GM19239 (cell line): Measurements from ENCODE around the gene ATN1.
A peak's percentile ranks its signal among the peaks of the same experiment; 100 is the strongest.

Source experiments
- DNase-seq: peaks from one replicate; pipeline ENCODE4 v3.0.0; 2011; ENCODE audit warnings: low spot score; ENCODE audit not compliant: insufficient read length
- FAIRE-seq: peaks from 2 replicates; lab custom pipeline; 2011; peaks lifted over from hg19 to GRCh38; lab: Jason Lieb, UNC

The ATN1 gene

DNA sequence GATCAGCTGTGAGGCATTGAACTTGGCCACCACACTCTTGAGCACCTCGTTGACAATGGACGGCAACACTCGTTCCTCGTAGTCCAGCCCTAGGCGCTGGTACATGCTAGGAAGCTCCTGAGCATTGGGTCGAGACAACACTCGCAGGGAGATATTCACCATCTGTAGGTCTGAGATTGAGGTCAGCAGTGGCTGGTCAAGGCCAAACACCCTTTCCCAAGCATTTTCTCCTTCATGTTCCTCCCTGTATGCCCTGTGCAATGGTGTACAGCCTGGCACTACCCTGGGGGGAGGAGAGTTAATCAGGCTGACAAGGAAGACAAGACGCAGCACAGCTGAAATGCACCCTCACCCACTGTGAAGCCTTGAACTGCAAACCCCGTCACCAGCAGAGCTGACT, 40.7 kb downstream of the ATN1 start:
- no peak for FAIRE-seq
- no peak for DNase-seq

DNA sequence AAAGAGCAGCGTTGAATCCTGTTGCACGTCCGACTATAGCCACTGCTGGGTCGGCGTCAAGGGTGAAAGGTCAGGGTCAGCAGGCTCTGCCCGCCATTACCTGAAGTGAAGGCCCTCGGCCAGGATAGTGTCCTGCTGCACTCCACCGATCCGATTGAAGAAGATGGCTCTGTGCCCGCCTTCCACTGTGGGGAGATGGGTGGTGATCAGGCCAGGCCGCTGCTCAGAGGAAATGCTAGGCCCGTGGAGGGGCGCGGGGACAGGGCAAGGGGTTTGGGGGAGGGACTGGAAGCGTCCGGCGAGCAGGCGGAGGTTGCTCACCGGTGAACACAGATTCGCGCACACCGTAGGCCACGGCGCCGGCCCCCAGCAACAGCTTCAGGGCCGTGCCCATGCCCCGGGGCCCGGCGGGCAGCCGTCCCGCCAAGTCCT, 42.4 kb downstream of the ATN1 start:
- FAIRE-seq (no peak), DNase-seq (no peak)

DNA sequence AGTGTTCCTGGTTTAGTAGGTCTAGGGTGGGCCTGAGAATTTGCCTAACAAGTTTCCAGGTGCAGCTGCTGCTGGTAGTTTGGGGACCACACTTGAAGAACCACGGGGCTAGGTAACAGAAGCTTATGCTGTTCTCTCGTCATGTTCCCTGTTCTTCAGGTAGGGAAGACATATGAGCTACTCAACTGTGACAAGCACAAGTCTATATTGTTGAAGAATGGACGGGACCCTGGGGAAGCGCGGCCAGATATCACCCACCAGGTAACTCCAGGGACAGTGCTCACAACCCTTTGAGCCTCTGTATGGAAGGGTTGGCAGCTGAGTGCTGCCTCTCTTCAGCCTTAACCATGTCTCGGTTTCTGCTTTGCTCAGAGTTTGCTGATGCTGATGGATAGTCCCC, 46.4 kb downstream of the ATN1 start:
- no peak for FAIRE-seq
- no peak for DNase-seq

DNA sequence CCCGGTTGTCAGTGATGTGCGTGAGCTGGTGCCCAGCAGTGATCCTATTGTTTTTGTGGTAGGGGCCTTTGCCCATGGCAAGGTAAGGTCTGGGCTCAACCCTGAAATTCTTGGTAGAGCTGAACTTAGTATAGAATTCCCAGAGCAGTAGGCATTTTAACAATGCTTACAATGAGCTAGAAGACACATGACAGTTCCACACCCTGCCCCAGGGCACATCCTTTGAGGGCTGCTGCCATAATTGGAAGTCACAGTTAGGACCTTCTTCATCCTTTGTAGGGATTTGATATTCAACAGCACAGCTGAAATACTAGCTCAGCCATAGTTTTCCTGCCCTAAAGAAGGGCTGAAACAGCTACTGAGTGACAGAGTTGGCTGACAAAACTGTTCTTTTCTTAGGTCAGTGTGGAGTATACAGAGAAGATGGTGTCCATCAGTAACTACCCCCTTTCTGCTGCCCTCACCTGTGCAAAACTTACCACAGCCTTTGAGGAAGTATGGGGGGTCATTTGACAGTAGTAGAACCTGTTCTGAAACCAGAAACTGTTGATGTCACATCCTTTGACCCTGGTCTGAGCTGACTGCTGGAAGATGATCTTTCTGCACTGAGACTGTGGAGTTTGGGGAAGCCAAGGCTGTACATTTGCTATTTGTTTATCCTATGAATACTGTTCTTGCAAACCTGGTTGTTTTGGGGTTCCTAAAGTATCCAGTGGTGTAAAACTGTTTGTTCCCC, 47.7 kb downstream of the ATN1 start:
- peak; percentile 37 for FAIRE-seq
- no peak for DNase-seq

DNA sequence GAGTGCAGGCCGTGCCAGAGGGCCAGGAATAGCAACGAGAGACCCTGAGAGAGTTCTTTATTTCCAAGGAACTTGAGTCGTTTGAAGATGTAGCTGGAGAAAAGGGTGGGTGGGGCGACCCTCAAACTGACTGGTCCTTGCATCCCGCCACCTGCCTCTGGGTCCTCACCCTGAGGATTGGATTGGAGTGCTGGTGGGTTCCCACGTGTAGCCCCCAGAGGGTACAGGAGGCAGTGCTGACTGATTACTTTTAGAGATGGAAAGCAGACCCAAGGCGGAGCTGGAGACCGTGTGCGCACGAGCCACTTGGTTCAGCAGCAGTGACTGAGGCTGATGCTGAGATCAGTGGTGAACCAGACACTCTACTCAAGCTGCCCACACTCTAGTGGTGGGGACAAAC, 49.9 kb downstream of the ATN1 start:
- FAIRE-seq: no peak

DNA sequence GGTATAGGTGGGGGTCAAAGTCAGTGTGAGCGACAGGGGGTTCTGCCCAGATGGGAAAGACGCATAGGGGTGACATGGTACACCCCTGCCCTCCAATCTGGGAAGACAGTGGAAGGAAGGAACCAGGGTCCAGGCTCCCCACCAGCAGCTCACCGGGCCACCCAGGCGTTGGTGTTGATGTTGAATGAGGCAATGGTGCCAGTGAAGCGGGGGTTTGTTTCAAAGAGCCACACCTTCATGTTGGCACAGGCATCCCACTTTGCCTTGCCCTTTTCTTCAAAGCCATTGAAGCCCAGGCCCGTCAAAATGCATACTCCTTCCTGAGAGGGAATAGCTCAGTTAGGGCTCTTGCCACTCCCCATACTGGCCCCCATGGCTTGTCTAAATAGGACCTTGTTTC, 50.4 kb downstream of the ATN1 start:
- no peak for DNase-seq

More for the DNA sequence above, 49.9 kb downstream of the ATN1 start:
- DNase-seq: no peak

DNA sequence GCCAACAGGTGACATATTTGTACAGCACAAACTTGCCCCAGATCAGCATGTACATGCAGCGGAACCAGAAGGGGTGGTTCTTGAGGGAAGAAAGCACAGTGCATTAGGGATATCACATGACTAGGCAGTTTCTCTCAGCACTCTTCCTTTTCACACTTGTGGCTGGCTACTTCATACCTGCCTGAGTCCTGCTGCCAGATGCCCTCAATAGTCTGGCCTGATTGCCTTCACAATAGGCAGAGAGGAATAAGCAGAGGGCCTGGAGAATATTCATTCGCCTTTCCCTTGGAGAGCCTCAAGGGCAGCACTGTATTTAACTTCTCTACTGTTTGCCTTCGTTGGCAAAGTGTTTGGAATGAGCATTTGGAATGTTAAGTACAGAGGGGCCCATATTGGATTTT, 50.9 kb downstream of the ATN1 start:
- no peak for DNase-seq

More for the DNA sequence above, 50.4 kb downstream of the ATN1 start:
- no peak for FAIRE-seq

DNA sequence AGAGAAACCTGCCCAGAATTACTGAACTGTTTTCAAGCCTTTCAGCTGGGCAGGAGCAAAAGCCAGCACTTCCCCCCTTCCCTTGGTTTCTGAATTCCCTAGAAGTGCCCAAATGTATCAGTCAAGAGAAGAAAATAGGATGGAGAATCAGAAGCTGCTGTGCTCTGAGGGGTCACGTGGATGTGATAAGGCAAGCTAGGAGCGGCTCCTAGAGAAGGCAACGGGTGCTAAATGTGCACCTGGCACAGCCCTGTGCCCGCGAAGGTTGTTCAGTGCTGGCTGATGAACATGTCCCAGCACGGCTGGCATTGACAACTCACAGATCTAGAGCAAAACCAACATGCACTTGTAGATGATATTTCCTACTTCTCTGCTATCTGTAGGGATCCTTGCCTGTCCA, 51.3 kb downstream of the ATN1 start:
- DNase-seq (no peak), FAIRE-seq (no peak)

More for the DNA sequence above, 50.9 kb downstream of the ATN1 start:
- no peak for FAIRE-seq

DNA sequence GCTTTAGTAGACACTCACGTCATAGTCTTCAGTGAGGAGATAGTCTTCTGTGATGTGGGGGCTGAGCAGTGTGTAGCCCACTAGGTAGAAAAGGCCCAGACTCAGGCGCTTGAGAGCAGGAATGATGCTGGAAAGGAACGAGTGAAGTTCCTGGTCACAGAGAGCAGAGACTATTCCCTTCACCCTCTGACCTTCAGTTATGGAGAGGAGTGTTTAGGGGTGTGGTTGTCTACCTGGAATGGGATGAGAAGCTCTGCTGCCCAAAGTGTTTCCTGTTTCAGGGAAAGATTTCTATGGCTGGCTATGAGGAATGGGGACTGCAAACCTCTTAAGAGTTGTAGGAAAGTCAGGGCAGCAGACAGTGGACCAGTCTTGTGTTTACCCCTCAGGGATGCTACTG, 51.7 kb downstream of the ATN1 start:
- FAIRE-seq (no peak), DNase-seq (no peak)

DNA sequence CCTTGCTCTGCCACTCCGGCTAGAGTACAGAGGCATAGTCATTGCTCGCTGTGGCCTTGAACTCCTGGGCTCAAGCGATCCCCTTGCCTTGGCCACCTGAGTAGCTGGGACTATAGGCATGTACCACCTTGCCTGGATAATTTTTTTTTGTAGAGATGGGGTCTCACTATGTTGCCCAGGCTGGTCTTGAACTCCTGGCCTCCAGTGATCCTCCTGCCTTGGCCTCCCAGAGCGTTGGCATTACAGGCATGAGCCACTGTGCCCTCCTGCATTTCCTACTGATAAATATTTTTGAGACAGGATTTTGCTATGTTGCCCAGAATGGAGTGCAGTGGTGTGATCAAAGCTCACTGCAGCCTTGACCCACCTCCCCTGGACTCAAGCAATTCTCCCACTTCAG, 52.3 kb downstream of the ATN1 start:
- FAIRE-seq: no peak
- no peak for DNase-seq

DNA sequence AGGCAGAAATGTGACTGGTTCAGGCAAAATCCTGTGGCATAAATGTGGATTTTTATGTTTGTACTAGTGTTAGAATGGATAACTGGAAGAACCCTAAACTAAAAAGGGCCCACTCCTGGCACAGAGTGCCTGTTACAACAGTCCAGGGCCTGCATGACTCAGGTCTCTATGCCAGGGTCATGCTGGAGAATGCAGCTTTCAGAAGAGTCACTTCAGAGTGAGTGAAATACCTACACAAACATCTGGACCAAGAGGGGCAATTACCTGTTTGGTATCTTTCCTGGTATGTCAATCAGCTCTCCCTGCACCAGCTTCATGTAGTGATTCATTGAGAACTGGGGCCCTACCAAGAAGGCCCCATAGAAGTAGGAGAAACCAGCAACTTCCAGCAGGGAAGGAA, 53.0 kb downstream of the ATN1 start:
- FAIRE-seq (no peak), DNase-seq (no peak)

DNA sequence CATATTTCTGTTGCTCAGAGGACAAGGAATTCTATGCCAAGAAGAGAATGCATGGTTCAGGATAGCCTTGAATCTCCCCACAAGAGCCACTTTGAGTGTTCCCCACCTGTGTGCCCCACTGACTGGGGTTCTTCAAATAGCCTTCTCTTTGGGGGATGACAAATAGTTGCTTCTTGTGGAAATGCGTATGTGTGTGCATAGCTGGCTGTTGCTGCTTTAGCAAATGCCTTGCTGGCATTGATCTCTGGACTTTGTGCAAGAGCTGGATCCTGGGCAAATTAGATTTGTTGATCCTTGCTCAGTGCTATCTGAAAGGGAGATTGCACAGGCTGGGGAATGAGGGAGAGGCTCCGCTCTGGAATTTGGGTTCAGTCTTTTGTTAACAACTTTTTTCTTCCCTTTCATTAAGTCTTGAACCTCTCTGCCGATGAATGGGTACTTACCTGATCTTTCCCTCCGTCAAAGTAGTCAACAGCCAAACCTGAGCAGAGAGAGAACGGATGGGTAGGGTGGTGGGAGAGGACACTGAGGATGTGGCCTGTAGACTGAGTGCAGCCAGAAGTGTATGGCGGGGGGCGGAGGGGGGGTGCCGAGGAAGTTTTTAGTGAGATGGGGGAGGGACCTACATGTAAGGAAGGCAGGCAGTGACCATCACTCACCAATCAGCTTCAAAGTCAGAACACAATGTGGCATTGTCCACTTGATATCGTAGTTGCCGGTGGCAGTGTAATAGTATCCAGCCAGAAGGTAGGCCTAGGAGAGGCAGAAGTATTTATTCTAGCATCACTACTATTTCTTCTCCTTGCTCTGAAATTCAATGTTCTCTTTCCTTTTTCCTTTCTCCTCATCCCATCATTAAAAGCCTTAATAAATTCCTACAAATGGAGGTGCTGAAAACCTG, 53.6 kb downstream of the ATN1 start:
- no peak for DNase-seq
- no peak for FAIRE-seq

DNA sequence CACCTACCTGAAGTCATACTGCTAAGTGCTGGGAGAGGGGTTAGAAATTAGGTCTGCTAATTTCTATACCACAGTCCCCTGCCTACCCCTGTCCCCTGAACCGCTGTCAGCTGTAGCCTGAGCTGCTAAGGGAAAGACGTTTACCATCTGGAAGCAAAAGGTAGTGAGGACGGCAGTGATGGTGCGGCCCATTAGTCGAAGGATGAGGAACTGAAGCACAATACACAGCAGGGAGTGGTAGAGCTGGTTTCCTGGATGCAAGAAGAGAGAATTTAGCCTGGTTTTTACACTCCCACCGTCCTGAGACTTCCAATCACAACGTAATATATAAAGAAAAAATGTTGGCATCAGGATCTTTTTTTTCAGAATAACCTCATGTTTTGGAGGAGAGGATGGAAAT, 54.8 kb downstream of the ATN1 start:
- FAIRE-seq: no peak
- no peak for DNase-seq

DNA sequence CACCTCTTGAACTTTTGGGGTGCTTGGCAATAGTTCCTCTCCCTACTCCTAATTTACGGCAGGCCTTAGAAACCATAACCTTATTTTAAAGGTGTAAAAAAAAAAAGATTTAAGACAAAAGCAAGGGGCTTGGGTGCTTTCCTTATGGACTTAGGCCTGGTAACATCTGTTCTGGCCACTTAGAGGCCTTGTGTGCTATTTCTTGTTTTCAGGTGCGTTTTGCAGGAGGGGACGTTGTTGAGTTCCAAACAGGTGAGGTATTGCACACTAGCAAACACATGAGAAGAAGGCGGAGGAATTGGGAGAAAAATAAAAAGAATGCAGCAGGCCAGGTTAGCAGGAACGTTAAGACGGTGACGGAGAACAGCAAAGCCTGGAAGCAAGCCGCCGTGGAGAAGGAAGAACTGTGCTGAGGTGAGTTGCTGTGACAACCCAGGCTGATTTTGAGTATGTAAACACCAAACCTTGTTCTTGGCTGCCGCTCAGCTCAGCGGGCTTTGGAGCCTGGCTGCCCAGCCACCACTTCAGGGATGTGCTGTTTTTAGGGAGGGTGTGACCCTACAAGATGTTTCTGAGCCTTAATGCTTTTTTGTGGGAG, 60.3 kb downstream of the ATN1 start:
- DNase-seq (no peak), FAIRE-seq (no peak)
